Measurements from ENCODE around the gene NCAM2.

DNA sequence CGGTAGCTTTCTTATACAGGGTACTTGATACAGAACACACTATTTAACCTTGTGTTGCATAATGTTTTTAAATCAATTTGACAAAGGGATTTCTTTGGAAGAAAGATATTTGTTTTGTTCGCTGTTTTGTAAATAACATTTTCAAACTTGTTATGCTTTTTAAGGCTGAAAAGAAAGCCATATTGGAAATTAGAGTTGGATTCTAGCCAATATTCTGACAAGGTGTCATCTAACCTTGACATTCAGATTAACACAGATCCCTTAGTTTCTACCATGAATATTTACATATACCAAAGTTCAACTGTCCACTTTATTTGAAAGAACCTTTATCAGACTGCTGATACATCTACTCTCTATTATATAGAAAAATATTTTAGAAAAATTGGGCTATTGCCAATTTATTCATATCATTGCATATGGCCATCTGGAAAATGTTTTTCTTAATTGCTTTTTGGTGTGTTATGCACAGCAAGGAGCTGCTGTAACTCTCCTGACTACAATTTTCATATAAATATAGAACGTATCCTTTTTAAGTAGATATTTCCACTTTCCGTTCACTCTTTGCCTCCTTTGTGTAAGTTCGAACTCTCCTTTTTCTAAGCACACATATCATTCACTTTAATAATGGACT, 206.3 kb downstream of the NCAM2 start:
- TF ChIP-seq, protein P1, sequence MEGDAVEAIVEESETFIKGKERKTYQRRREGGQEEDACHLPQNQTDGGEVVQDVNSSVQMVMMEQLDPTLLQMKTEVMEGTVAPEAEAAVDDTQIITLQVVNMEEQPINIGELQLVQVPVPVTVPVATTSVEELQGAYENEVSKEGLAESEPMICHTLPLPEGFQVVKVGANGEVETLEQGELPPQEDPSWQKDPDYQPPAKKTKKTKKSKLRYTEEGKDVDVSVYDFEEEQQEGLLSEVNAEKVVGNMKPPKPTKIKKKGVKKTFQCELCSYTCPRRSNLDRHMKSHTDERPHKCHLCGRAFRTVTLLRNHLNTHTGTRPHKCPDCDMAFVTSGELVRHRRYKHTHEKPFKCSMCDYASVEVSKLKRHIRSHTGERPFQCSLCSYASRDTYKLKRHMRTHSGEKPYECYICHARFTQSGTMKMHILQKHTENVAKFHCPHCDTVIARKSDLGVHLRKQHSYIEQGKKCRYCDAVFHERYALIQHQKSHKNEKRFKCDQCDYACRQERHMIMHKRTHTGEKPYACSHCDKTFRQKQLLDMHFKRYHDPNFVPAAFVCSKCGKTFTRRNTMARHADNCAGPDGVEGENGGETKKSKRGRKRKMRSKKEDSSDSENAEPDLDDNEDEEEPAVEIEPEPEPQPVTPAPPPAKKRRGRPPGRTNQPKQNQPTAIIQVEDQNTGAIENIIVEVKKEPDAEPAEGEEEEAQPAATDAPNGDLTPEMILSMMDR (IDR thresholded peaks at IDR 0.05), result no peak
- TF ChIP-seq POLR2A (IDR thresholded peaks at IDR 0.05), result no peak

Data from thyroid gland (tissue), 4 donors.